Right ventricle myocardium inferior (tissue), 1 donor: Measurements from ENCODE around the gene PDK3. TPM values are rescaled to one million over a fixed set of nuclear protein-coding genes. Genes with fewer than 3 reads are reported as not detected.
A peak's percentile ranks its signal among the peaks of the same experiment; 100 is the strongest.

ENCODE experiments used
- ATAC-seq: fragments of 200-7000 bp; cut with Tn5 transposase; one replicate; pipeline ENCODE4 v1.9.1; 2020; ENCODE audit warnings: mild to moderate bottlenecking, moderate library complexity
- DNase-seq: peaks from one replicate; pipeline ENCODE4 v3.0.0; 2021; ENCODE audit errors: missing footprints
- intact Hi-C: fragments of 100-400 bp; cut with DNase I; formaldehyde crosslinking; loops from one replicate; pipeline ENCODE4 v1.11.0; 2022
- long read RNA-seq: library from polyadenylated mRNA; unstranded; transcript quantifications from one replicate; pipeline ENCODE4 v2.0.0, GENCODE V29; 2021
- total RNA-seq: library from RNA; stranded (reverse); fragmentation: NEBNext Ultra II Directional; extraction: Animal tissue kit (Norgen Biotek cat#: 25700); gene quantifications from one replicate; pipeline ENCODE4 v1.2.1, GENCODE V29; 2021
- donor health status: DM: no; HTN: yes; CAD: no; lungs with severe emphysema.

PDK3 gene
- 6.3 TPM for total RNA-seq
- long read RNA-seq, partial matches to known transcripts, result 0 of 1 reads
- long read RNA-seq, other reads (novel, unspliced or antisense), result 0 of 1 reads

DNA sequence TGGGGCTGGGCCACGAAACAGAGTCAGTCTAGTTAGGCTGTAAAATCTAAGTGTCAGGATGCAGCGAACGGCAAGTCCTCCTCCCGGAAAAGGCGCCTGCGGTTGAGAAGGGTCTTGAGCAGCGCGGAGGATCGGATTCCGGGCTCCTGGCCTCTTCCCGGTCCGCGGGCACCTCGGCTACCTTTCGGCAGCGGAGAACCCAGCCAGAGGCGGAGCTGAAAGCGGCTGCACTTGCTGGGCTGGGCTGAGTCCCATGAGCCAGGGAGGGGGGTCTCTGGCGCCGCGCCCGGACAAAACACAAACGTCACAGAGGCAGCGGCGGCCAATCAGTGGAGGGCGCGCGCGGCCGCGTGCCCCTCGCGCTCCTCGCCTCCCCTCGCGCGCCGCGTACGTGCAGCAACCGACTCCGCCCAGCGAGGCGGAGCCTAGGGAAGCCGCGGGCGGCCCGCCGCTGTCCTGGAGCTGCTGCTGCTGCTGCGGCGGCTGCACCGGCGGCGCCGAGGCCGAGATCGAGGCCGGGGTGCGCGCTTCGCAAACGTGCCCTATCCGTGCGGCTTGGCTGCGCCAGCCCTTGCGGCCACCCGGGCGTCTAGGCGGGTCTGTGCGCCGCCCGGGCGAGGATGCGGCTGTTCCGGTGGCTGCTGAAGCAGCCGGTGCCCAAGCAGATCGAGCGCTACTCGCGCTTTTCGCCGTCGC is at the start of gene PDK3:
TSS of gene PDK3 (plus strand) at position 451 of the 696 bp plus-strand sequence. CDS start at position 621, 170 bp downstream.
- DNase-seq (peak; percentile 94), ATAC-seq (peak; percentile 99)
- intact Hi-C loops, result no loop called here

- ATAC-seq (no peak), DNase-seq (no peak)
- intact Hi-C loops, result no loop called here
These were observed 49.2 kb upstream of the PDK3 start for GRCh38 chrX:24415921-24416320.

DNA sequence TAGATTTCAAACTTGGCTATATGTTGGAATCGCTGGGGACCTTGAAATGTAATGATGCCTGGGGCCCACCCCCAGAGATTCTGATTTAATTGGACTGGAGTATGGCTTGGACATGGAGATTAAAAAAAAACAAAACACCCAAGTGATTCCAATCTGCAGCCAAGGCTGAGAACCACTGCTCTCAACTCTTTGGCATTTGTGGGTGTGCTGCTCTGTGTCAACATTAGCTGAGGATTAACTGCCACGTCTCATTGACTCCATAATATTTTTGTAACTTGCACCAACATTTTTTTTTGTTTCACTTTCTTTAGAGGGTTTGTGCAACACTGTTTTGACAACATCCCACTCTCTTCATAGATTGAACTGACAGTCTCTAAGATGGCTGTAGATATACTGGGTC is 41.1 kb upstream of the PDK3 start:
- DNase-seq (no peak), ATAC-seq (no peak)
- intact Hi-C loops, result no loop called here

DNA sequence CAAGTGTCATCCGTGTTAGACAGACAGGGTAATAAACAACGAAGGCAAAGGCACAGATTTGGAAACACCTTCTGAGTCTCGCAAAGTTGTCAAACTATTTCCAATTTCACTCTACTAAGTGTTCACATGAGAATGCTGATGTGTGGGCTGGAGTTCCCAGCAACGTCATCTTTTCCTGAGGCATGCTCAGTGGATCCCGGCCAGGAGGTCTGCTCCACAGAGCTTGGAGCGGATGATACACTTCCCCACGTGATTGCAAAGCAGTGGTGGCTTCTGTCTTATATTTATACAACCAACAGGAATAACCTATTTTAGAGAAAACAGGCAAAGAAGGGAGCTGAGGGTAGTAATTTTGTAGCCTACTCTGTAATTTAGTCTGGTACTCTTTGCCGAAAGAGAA is 40.1 kb upstream of the PDK3 start:
- ATAC-seq (peak; percentile 76), DNase-seq (peak; percentile 63)
- intact Hi-C loops, result no loop called here

GRCh38 chrX:24425806-24426205 is 39.3 kb upstream of the PDK3 start:
- intact Hi-C loops, result no loop called here
- DNase-seq, result no peak
- no peak for ATAC-seq

DNA sequence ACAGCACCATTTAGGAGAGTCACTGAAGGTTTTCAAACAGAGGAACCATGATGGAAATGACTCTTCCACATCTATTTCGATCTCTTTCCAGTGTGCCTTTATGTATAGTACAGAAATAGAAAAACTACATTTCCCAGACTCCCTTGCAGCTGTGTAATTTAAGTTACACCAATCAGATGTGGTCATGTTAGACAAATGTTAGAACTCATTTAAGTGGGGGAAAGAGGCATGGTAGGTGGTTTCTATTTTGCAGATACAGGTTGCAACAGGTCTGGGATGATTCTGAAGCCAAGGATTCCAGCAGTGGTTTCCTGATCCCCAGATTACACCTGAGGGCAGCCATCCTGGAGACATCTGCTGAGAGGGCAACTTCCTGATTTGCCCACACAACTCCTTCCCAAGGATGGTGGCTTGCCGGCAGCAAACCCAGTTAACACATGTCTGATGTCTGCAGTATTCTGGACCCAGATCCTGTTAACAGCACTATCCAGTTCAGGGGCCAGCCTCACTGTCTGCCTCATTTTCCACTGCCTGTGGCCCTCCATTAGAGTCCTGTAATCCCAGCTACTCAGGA is 38.7 kb upstream of the PDK3 start:
- intact Hi-C loops, result no loop called here

GRCh38 chrX:24426921-24427746 is 38.0 kb upstream of the PDK3 start:
- DNase-seq, result no peak
- intact Hi-C loops, result no loop called here
- ATAC-seq, result peak; percentile 10

More for the DNA sequence above, 38.7 kb upstream of the PDK3 start:
- ATAC-seq (no peak), DNase-seq (no peak)

GRCh38 chrX:24427747-24428019 is 37.4 kb upstream of the PDK3 start:
- peak; percentile 23 for ATAC-seq

DNA sequence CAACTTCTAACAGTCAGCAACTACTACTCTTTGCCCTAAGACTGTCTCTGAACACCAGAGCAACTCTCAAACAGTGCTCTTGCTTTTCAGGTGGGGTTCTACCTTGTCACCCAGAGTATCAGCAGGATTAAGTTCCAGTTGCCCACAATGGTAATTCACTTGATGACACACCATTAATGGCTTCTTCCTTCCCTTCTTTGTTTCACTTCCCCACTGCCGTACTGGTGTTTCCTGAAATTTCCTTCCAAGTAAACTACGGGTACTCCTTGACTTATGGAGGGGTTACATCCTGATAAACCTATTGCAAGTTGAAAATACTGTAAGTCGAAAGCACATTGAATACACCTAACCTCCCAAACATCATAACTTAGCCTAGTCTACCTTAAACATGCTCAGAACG is 36.6 kb upstream of the PDK3 start:
- no peak for DNase-seq
- intact Hi-C loops, result no loop called here
- ATAC-seq, result no peak

More at GRCh38 chrX:24427747-24428019, 37.4 kb upstream of the PDK3 start:
- DNase-seq, result no peak
- intact Hi-C loops, result no loop called here

GRCh38 chrX:24435060-24435459 is 30.0 kb upstream of the PDK3 start:
- intact Hi-C loops, result no loop called here
- DNase-seq, result no peak
- no peak for ATAC-seq

DNA sequence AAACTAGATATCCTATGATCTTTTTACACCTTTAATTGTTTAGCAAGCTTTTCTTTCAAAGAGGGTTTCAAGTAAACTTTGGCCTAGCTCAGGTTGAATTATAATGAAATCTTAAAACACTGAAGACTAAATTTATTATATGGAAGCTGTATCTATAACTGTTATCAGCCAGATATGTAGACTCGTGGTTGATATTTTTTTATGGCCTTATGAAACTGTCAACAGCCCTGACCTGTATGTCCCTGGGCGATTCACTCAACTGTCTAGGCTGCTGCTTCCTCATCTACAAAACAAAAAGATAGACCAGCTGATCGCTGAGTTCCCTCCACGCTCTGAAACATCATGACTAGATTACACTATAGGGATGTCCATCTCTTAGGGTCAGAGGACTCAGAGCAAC is 21.2 kb upstream of the PDK3 start:
- intact Hi-C loops, result no loop called here
- ATAC-seq, result no peak
- DNase-seq, result no peak

GRCh38 chrX:24444645-24445044 is 20.4 kb upstream of the PDK3 start:
- DNase-seq, result no peak
- ATAC-seq, result peak; percentile 42
- intact Hi-C loops, result no loop called here

GRCh38 chrX:24448762-24449250 is 16.3 kb upstream of the PDK3 start:
- intact Hi-C loops, result no loop called here
- no peak for ATAC-seq

GRCh38 chrX:24463077-24463476 is 2.0 kb upstream of the PDK3 start:
- intact Hi-C loops, result no loop called here
- no peak for DNase-seq

More at GRCh38 chrX:24448762-24449250, 16.3 kb upstream of the PDK3 start:
- DNase-seq, result no peak

DNA sequence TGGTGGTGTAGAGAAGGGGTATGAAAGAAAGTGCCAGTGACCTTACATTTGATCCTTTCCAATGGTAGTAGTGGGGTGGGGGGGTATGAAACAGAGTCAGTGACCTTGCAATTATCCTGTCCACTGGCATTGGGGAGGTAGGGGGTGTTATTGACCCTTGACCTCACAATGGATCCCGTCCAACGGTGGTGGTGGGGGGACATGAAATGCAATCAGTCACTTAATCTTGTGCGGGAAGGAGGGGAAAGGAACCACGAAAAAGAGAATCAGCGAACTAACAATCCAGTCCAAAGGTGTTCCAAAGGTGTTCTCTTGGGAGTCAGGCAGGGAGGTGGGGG is 619 bp upstream of the PDK3 start:
- intact Hi-C loops, result no loop called here
- no peak for DNase-seq
- ATAC-seq, result no peak

More at GRCh38 chrX:24463077-24463476, 2.0 kb upstream of the PDK3 start:
- ATAC-seq, result no peak

DNA sequence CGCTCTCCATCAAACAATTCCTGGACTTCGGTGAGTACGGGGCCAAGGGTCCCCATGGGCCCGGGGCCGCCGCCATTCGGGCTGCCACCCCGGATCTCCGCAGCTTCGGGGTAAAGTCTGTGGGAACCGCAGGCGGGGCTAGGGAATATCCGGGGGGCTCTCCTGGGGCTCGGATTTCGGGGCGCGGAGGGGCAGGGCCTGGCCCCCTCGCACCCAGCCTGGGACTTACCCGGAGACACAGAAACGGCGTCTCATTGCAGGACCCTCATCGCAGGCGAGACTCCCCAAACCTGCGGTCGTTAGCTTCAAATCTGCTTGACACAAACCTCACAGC is 413 bp downstream of the PDK3 start:
- ATAC-seq (no peak), DNase-seq (no peak)
- intact Hi-C loops, result no loop called here

GRCh38 chrX:24466025-24466424 is 939 bp downstream of the PDK3 start:
- ATAC-seq (no peak), DNase-seq (no peak)
- intact Hi-C loops, result no loop called here

GRCh38 chrX:24468245-24468644 is 3.2 kb downstream of the PDK3 start:
- no peak for ATAC-seq
- intact Hi-C loops, result no loop called here
- DNase-seq, result no peak

GRCh38 chrX:24471808-24472207 is 6.7 kb downstream of the PDK3 start:
- ATAC-seq (no peak), DNase-seq (no peak)
- intact Hi-C loops, result no loop called here

DNA sequence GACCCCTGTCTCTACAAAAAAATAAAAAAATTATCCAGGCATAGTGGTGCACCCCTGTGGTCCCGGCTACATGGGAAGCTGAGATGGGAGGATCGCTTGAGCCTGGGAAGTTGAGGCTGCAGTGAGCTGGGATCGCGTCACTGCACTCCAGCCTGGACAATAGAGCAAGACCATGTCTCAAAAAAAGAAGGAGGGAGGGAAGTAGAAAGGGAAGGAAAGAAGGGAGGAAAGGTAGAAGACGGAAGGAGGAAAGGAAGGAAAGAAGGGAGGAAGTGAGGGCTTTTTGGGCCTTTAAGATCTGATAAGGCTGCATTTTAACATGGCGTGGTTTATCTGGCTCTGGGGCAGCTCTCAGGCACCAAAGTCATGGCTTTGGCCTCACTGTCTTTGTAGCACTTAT is 10.4 kb downstream of the PDK3 start:
- ATAC-seq (no peak), DNase-seq (no peak)
- intact Hi-C loops, result no loop called here
